ENCODE data around the gene HOXC5.
"Not testable (repeated sequence)": the region's sequence is repeated elsewhere in the genome, so short reads cannot be mapped to it uniquely, and the experiment has no call there.

Gene HOXC5

GRCh38 chr12:54038871-54039414, 6.1 kb downstream of the HOXC5 start:
- DNase-seq (ENCODE audit: insufficient read length, low spot score) (no peak), FAIRE-seq (no peak)
- TF ChIP-seq CTCF (IDR thresholded peaks at IDR 0.05; ENCODE audit: insufficient read depth, missing control alignments) = no peak

DNA sequence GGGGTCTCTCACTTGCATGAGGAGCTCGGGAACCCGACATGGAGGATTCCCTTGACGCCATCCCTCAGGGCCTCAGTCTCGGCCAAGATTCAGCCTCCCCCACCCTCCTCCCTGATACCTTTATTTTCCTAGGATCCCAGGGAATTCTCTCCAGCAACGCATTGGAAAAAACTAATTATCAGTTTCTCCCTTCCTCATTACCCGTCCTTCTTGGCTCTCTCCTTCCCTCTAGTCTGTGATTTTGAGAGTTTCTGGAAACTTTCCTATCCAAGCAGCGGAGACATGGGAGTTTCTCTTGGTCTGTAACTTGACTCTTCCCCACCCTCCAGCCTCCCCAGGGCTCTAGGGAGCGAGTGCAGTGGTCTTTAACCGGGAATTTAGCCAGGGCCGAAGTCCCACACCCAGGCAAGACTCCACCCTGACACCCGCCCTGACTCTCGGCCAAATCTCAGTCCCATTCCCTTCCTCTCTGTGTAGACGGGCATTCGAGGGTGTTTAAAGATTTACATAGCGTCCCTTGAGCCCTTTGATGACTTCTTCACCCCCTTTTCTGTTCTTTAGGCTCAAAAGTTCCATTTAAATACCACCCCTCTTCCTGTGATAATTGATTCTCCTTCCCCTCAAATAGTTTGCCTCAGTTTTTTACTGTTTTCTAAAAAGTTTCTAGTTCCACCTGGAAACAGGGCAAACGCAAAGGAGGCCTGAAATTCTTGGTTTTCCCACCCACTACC, 6.7 kb downstream of the HOXC5 start:
- DNase-seq (ENCODE audit: insufficient read length, low spot score) (no peak), FAIRE-seq (no peak)
- no peak for TF ChIP-seq CTCF (IDR thresholded peaks at IDR 0.05; ENCODE audit: insufficient read depth, missing control alignments)

GRCh38 chr12:54040148-54040494, 7.3 kb downstream of the HOXC5 start:
- FAIRE-seq (no peak), DNase-seq (ENCODE audit: insufficient read length, low spot score) (no peak)
- TF ChIP-seq CTCF (IDR thresholded peaks at IDR 0.05; ENCODE audit: insufficient read depth, missing control alignments) = no peak

GRCh38 chr12:54040648-54041047, 7.8 kb downstream of the HOXC5 start:
- DNase-seq (ENCODE audit: insufficient read length, low spot score) (no peak), FAIRE-seq (no peak)
- TF ChIP-seq CTCF (IDR thresholded peaks at IDR 0.05; ENCODE audit: insufficient read depth, missing control alignments) = no peak

DNA sequence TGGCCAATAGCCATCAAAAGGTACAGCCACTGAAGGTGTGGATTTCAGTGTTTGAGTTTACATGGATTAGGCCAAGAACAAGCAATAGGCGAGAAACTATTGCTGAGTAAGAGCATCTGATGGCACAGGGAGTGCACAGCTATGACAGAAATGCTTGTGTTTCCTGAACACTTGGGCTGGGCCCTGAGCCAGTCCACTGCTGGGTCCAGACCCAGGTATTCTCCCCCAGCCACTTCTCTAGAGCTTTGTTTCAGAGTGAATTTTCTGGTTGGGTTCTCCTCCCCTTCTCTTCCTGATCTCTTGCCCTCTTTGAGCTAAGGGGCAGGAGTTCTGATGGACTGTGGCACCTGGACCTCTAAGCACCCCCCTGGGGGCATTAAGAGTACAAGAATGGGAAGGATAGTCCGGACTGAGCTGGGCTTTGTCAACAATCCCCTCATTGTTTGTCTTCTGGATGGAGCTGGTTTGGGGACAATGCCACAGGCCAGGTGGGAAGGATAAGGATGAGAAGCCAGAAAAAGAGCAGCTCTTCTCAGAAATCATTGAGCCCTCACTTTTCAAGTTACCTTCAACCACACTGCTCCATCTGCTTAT, 8.3 kb downstream of the HOXC5 start:
- TF ChIP-seq CTCF (IDR thresholded peaks at IDR 0.05; ENCODE audit: insufficient read depth, missing control alignments) = no peak
- DNase-seq (ENCODE audit: insufficient read length, low spot score) (no peak), FAIRE-seq (no peak)

GRCh38 chr12:54042033-54042432, 9.2 kb downstream of the HOXC5 start:
- DNase-seq (ENCODE audit: insufficient read length, low spot score); FAIRE-seq: not testable (repeated sequence)

DNA sequence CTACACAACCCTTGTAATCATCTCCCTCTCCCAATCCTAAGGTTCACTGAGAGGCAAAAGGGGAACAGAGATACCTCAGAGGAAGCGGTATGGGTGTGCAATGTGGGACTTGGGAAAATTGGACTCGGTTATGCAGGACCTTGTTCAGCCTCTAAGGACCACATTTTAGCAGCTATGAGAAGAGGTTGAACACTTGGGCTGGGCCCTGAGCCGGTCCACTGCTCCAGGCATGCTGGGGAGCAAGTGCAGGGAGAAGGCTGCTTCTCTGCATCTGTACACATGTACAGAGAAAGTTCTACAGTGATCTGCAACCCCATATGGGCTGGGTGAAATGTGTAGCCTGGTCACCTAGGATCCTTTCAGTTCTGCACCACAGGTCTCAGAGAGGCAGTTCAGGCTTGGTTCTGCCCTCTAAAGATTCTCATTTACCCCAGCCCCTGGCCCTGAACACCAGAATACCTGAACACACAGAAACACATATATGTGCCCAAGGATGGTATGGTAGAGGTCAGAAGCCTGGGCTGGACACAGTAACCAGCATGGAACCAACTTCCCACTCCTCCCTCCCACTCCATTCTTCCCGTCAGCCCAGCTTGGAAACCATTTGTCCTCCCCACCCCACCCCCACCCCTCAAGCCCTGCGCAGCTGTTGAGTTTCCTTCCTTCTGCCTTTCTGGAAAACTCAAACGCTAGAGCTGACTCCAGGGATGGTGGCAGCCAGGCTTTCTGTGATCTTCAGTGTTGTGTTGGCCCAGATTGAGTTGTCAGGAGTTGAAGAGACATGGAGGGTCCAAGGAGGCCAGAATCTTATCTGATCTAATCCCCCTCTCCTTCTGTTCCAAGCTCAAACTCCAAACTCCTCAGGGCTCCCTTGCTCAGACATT, 10.4 kb downstream of the HOXC5 start:
- DNase-seq (ENCODE audit: insufficient read length, low spot score) (no peak), FAIRE-seq (no peak)
- no peak for TF ChIP-seq CTCF (IDR thresholded peaks at IDR 0.05; ENCODE audit: insufficient read depth, missing control alignments)
